ENCODE results near the gene EPB41L4B. TPM values are rescaled to one million over a fixed set of nuclear protein-coding genes. Genes with fewer than 3 reads are reported as not detected.

Gene EPB41L4B
- total and polyA plus RNA-seq, 2 donors = 0.71 to 4.2 TPM

DNA sequence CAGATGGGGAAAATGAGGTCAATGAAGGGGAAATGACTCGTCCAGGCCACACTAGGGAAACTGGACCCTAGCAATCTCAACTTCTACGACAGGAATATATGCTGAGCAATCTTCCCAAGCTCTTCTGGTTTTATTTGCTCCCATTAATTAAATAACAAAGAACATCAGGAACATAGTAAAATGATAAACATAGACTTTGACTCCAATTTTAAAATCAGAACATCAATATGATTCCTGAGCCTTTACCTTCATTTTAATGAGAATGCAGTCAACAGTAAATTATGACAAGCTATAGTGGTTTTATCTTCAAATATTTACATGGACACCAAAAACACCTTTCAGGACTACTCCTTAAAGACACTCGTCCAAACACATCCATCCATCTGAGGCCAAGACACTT, 79.7 kb downstream of the EPB41L4B start:
- 88% methylated on average over 3 of the region's 3 CpGs for WGBS
- DNase-seq (ENCODE audit: low read depth in 6 of 9, low spot score in 9 of 9) = no peak
- H3K27me3 ChIP-seq (ENCODE audit: control insufficient read depth in 2 of 2, insufficient read depth in 1 of 2, low read length in 1 of 2) = peaks cover 5 to 9% of the 10 kb centered on the region in 2 donors

GRCh38 chr9:109239240-109239639, 81.6 kb downstream of the EPB41L4B start:
- 97% methylated on average over 3 of the region's 3 CpGs for WGBS
- no peak overlapping the region for H3K4me3 ChIP-seq (ENCODE audit: low read length in 2 of 2)
- H3K4me1 ChIP-seq (ENCODE audit: control insufficient read depth in 2 of 2, insufficient read depth in 2 of 2, low read length in 2 of 2) = no peaks in the 10 kb centered on the region
- H3K27me3 ChIP-seq (ENCODE audit: control insufficient read depth in 2 of 2, insufficient read depth in 1 of 2, low read length in 1 of 2) = peaks cover 5 to 9% of the 10 kb centered on the region in 2 donors
- H3K9me3 ChIP-seq (ENCODE audit: control insufficient read depth in 2 of 2, insufficient read depth in 1 of 2, low read length in 1 of 2) = no peaks in the 10 kb centered on the region
- no peak overlapping the region for H3K27ac ChIP-seq (ENCODE audit: low read depth in 1 of 2, low read length in 1 of 2)
- no peak for DNase-seq (ENCODE audit: low read depth in 6 of 9, low spot score in 9 of 9)
- no peaks in the 10 kb centered on the region for H3K36me3 ChIP-seq (ENCODE audit: control insufficient read depth in 2 of 2, insufficient read depth in 2 of 2, low read length in 1 of 2)

More for the DNA sequence above, 79.7 kb downstream of the EPB41L4B start:
- Histone ChIP-seq H3K36me3 (ENCODE audit: control insufficient read depth in 2 of 2, insufficient read depth in 2 of 2, low read length in 1 of 2) (no peaks in the 10 kb centered on the region), H3K9me3 (ENCODE audit: control insufficient read depth in 2 of 2, insufficient read depth in 1 of 2, low read length in 1 of 2) (no peaks in the 10 kb centered on the region), H3K27ac (ENCODE audit: low read depth in 1 of 2, low read length in 1 of 2) (no peak overlapping the region), H3K4me3 (ENCODE audit: low read length in 2 of 2) (no peak overlapping the region), H3K4me1 (ENCODE audit: control insufficient read depth in 2 of 2, insufficient read depth in 2 of 2, low read length in 2 of 2) (no peaks in the 10 kb centered on the region)

DNA sequence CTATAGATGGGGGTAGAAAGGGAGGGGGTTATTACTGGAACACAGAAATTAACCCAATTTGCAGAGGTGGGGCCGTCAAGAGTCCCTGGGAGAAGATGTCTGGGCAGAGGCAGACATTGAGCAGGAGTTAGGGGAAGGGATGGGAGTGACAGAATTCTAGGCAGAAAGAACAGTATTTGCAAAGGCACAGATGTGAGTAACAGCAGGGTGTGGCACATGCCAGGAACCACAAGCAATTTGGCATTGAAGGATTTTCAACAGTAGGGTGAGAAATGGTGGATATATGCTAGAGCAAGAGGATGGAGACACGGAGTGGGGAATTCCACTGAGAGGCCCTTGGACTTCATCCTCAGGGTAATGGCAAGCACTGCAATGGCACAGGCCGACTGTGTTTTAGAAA, 82.2 kb downstream of the EPB41L4B start:
- Histone ChIP-seq H3K27ac (ENCODE audit: low read depth in 1 of 2, low read length in 1 of 2) (no peak overlapping the region), H3K27me3 (ENCODE audit: control insufficient read depth in 2 of 2, insufficient read depth in 1 of 2, low read length in 1 of 2) (peaks cover under 1 to 6% of the 10 kb centered on the region in 2 donors), H3K4me3 (ENCODE audit: low read length in 2 of 2) (no peak overlapping the region), H3K36me3 (ENCODE audit: control insufficient read depth in 2 of 2, insufficient read depth in 2 of 2, low read length in 1 of 2) (no peaks in the 10 kb centered on the region), H3K4me1 (ENCODE audit: control insufficient read depth in 2 of 2, insufficient read depth in 2 of 2, low read length in 2 of 2) (no peaks in the 10 kb centered on the region), H3K9me3 (ENCODE audit: control insufficient read depth in 2 of 2, insufficient read depth in 1 of 2, low read length in 1 of 2) (no peaks in the 10 kb centered on the region)
- no peak for DNase-seq (ENCODE audit: low read depth in 6 of 9, low spot score in 9 of 9)
- WGBS = 78% methylated on average over 3 of the region's 3 CpGs

- WGBS = 90% methylated on average over 4 of the region's 4 CpGs
These were observed 82.7 kb downstream of the EPB41L4B start for GRCh38 chr9:109238125-109238524.

DNA sequence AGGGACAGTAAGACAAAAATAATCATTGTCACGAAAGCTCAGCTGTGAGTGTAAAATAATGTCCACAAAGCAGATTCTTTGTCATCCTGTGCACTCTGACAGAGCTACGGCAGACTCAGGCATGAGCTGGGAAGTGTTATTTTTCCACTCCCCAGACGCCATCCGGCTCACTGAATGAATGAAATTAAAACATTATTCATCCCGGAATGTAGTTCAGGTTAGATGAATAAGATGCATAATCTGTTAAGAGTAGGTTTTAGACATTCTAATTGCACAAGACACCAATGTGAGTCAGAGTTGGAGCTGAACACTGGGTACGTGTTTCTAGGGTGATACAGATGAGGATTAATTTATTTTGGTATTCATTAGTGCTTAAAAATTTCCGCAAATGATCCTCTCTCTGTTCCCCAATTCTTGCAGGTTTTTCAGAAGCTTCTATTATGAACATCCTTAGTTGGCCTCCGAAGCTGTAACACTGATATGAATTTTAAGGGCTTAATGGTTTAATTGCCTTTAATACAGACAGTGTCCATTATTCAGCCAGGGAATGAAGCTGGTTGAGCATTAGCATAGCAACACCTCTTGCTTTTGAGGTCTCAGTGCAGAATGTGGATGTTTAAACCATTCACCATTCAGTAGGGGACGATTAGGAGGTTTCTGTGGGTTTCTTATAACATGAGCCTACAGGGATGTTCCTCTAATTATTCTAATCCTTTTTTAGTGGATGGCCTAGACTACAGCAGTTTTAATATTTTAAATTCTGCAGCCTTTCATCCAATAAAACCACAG, 88.2 kb downstream of the EPB41L4B start:
- Histone ChIP-seq H3K36me3 (ENCODE audit: control insufficient read depth in 2 of 2, insufficient read depth in 2 of 2, low read length in 1 of 2) (no peaks in the 10 kb centered on the region), H3K27ac (ENCODE audit: low read depth in 1 of 2, low read length in 1 of 2) (no peak overlapping the region), H3K27me3 (ENCODE audit: control insufficient read depth in 2 of 2, insufficient read depth in 1 of 2, low read length in 1 of 2) (peaks cover 0 to 2% of the 10 kb centered on the region in 2 donors), H3K4me1 (ENCODE audit: control insufficient read depth in 2 of 2, insufficient read depth in 2 of 2, low read length in 2 of 2) (no peaks in the 10 kb centered on the region), H3K9me3 (ENCODE audit: control insufficient read depth in 2 of 2, insufficient read depth in 1 of 2, low read length in 1 of 2) (no peaks in the 10 kb centered on the region), H3K4me3 (ENCODE audit: low read length in 2 of 2) (no peak overlapping the region)
- 84% methylated on average over 9 of the region's 9 CpGs for WGBS
- no peak for DNase-seq (ENCODE audit: low read depth in 6 of 9, low spot score in 9 of 9)

More at GRCh38 chr9:109238125-109238524, 82.7 kb downstream of the EPB41L4B start:
- Histone ChIP-seq H3K4me1 (ENCODE audit: control insufficient read depth in 2 of 2, insufficient read depth in 2 of 2, low read length in 2 of 2) (no peaks in the 10 kb centered on the region), H3K27me3 (ENCODE audit: control insufficient read depth in 2 of 2, insufficient read depth in 1 of 2, low read length in 1 of 2) (peaks cover 0 to 2% of the 10 kb centered on the region in 2 donors), H3K36me3 (ENCODE audit: control insufficient read depth in 2 of 2, insufficient read depth in 2 of 2, low read length in 1 of 2) (no peaks in the 10 kb centered on the region), H3K9me3 (ENCODE audit: control insufficient read depth in 2 of 2, insufficient read depth in 1 of 2, low read length in 1 of 2) (no peaks in the 10 kb centered on the region), H3K4me3 (ENCODE audit: low read length in 2 of 2) (no peak overlapping the region), H3K27ac (ENCODE audit: low read depth in 1 of 2, low read length in 1 of 2) (no peak overlapping the region)
- no peak for DNase-seq (ENCODE audit: low read depth in 6 of 9, low spot score in 9 of 9)

GRCh38 chr9:109231593-109231992, 89.3 kb downstream of the EPB41L4B start:
- no peaks in the 10 kb centered on the region for H3K9me3 ChIP-seq (ENCODE audit: control insufficient read depth in 2 of 2, insufficient read depth in 1 of 2, low read length in 1 of 2)
- no peaks in the 10 kb centered on the region for H3K4me1 ChIP-seq (ENCODE audit: control insufficient read depth in 2 of 2, insufficient read depth in 2 of 2, low read length in 2 of 2)
- H3K36me3 ChIP-seq (ENCODE audit: control insufficient read depth in 2 of 2, insufficient read depth in 2 of 2, low read length in 1 of 2) = no peaks in the 10 kb centered on the region
- H3K4me3 ChIP-seq (ENCODE audit: low read length in 2 of 2) = no peak overlapping the region
- DNase-seq (ENCODE audit: low read depth in 6 of 9, low spot score in 9 of 9) = no peak
- no peak overlapping the region for H3K27ac ChIP-seq (ENCODE audit: low read depth in 1 of 2, low read length in 1 of 2)
- peaks cover 0 to 2% of the 10 kb centered on the region in 2 donors for H3K27me3 ChIP-seq (ENCODE audit: control insufficient read depth in 2 of 2, insufficient read depth in 1 of 2, low read length in 1 of 2)
- WGBS = 87% methylated on average over 1 of the region's 1 CpG

DNA sequence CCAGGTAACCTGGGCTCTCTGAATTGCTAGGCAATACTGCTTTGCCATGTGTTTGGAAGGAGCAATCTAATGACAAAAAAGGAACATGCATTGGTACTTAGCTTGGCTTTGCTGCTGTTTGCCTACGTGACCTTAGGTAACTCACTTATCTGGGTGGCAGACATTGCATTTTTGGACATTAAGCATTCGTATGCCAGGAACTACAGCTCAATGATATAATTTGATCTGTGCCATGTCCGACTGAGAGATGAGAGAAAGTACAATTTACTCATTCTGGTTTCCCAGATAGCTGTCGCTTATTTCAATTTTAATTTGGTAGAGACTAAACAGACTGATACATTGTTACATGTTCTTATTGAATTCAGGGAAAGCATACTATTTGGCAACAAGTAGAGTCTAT, 90.6 kb downstream of the EPB41L4B start:
- H3K36me3 ChIP-seq (ENCODE audit: control insufficient read depth in 2 of 2, insufficient read depth in 2 of 2, low read length in 1 of 2) = no peaks in the 10 kb centered on the region
- no peak for DNase-seq (ENCODE audit: low read depth in 6 of 9, low spot score in 9 of 9)
- H3K4me3 ChIP-seq (ENCODE audit: low read length in 2 of 2) = no peak overlapping the region
- H3K4me1 ChIP-seq (ENCODE audit: control insufficient read depth in 2 of 2, insufficient read depth in 2 of 2, low read length in 2 of 2) = no peaks in the 10 kb centered on the region
- peaks cover 0 to 2% of the 10 kb centered on the region in 2 donors for H3K27me3 ChIP-seq (ENCODE audit: control insufficient read depth in 2 of 2, insufficient read depth in 1 of 2, low read length in 1 of 2)
- 94% methylated on average over 4 of the region's 4 CpGs for WGBS
- H3K9me3 ChIP-seq (ENCODE audit: control insufficient read depth in 2 of 2, insufficient read depth in 1 of 2, low read length in 1 of 2) = no peaks in the 10 kb centered on the region
- no peak overlapping the region for H3K27ac ChIP-seq (ENCODE audit: low read depth in 1 of 2, low read length in 1 of 2)

DNA sequence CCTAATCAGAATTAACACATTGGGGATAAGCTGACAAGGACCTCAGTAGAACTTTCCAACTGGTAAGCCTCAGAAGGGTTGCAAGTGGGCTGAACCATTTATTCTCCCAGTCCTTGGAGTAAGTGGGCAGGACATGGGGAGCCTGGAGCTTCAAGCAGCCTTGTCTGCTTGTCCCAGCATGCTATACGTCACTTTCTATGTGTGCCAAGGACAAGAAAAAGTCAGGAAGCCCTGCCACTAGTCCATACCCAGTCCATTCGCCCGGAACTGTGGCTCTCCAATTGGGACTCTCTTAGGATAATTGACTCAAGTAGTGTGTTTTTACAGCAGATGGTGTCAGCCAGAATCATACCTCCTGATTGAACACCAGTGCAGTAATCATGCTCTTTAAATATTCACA, 91.2 kb downstream of the EPB41L4B start:
- Histone ChIP-seq H3K4me1 (ENCODE audit: control insufficient read depth in 2 of 2, insufficient read depth in 2 of 2, low read length in 2 of 2) (no peaks in the 10 kb centered on the region), H3K9me3 (ENCODE audit: control insufficient read depth in 2 of 2, insufficient read depth in 1 of 2, low read length in 1 of 2) (no peaks in the 10 kb centered on the region), H3K27me3 (ENCODE audit: control insufficient read depth in 2 of 2, insufficient read depth in 1 of 2, low read length in 1 of 2) (peaks cover 0 to 2% of the 10 kb centered on the region in 2 donors), H3K27ac (ENCODE audit: low read depth in 1 of 2, low read length in 1 of 2) (no peak overlapping the region), H3K4me3 (ENCODE audit: low read length in 2 of 2) (no peak overlapping the region), H3K36me3 (ENCODE audit: control insufficient read depth in 2 of 2, insufficient read depth in 2 of 2, low read length in 1 of 2) (no peaks in the 10 kb centered on the region)
- no peak for DNase-seq (ENCODE audit: low read depth in 6 of 9, low spot score in 9 of 9)
- WGBS = 85% methylated on average over 3 of the region's 3 CpGs

DNA sequence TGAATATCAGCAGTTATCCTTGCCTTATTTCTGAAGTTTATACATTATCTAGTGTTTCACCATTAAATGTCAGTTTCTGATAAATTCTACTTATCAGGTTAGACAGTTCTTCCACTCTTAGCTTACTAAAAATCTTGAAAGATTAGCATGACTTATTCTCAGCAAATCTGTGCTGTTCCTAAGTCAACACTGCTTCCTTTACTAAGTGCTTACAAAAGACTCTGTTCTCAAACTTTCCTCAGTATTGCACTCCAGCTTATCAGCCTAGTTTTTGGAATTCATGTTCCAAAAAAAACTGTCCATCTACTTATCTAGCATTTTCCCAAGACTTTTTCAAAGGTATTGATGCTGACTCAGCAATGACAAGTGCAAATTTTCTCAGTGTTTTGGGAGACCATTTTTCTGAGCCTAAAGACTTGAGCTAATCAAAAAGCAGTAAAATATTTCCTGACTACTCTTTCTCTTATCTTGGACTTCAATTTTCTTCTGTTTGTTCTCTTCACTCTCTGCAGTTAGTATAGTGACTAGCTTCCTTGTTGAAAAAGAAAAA, 92.7 kb downstream of the EPB41L4B start:
- H3K4me3 ChIP-seq (ENCODE audit: low read length in 2 of 2) = no peak overlapping the region
- peaks cover 0 to 2% of the 10 kb centered on the region in 2 donors for H3K27me3 ChIP-seq (ENCODE audit: control insufficient read depth in 2 of 2, insufficient read depth in 1 of 2, low read length in 1 of 2)
- H3K36me3 ChIP-seq (ENCODE audit: control insufficient read depth in 2 of 2, insufficient read depth in 2 of 2, low read length in 1 of 2) = no peaks in the 10 kb centered on the region
- no peaks in the 10 kb centered on the region for H3K4me1 ChIP-seq (ENCODE audit: control insufficient read depth in 2 of 2, insufficient read depth in 2 of 2, low read length in 2 of 2)
- no peaks in the 10 kb centered on the region for H3K9me3 ChIP-seq (ENCODE audit: control insufficient read depth in 2 of 2, insufficient read depth in 1 of 2, low read length in 1 of 2)
- H3K27ac ChIP-seq (ENCODE audit: low read depth in 1 of 2, low read length in 1 of 2) = no peak overlapping the region
- DNase-seq (ENCODE audit: low read depth in 6 of 9, low spot score in 9 of 9) = no peak

All from thymus (tissue), 11 donors.